ENCODE data around the gene AKAP3.
A peak's percentile ranks its signal among the peaks of the same experiment; 100 is the strongest.

Gene AKAP3

GRCh38 chr12:4591180-4591687 is 57.6 kb downstream of the AKAP3 start:
- no peak for DNase-seq

GRCh38 chr12:4589941-4590340 is 58.9 kb downstream of the AKAP3 start:
- DNase-seq: no peak

- no peak for DNase-seq
These were observed 59.9 kb downstream of the AKAP3 start for GRCh38 chr12:4588916-4589315.

- no peak for DNase-seq
These were observed 61.7 kb downstream of the AKAP3 start for GRCh38 chr12:4587108-4587507.

GRCh38 chr12:4586500-4586899 is 62.4 kb downstream of the AKAP3 start:
- no peak for DNase-seq

- DNase-seq: no peak
These were observed 64.0 kb downstream of the AKAP3 start for GRCh38 chr12:4584896-4585295.

GRCh38 chr12:4584281-4584680 is 64.6 kb downstream of the AKAP3 start:
- DNase-seq: no peak

- DNase-seq: no peak
These were observed 68.6 kb downstream of the AKAP3 start for GRCh38 chr12:4580281-4580688.

GRCh38 chr12:4579305-4580102 is 69.3 kb downstream of the AKAP3 start:
- peak; percentile 18 for DNase-seq

GRCh38 chr12:4572680-4573079 is 76.2 kb downstream of the AKAP3 start:
- DNase-seq: no peak

- DNase-seq: no peak
These were observed 79.6 kb downstream of the AKAP3 start for GRCh38 chr12:4569261-4569660.

GRCh38 chr12:4567073-4567881 is 81.6 kb downstream of the AKAP3 start:
- no peak for DNase-seq

- no peak for DNase-seq
These were observed 82.4 kb downstream of the AKAP3 start for GRCh38 chr12:4566474-4566873.

All from CD4-positive, alpha-beta T cell treated with Interleukin-12 subunit alpha and Interleukin-12 subunit beta, for 1 hour (primary cell).